Measurements from ENCODE around the gene SVIL.
"Not testable (repeated sequence)": the region's sequence is repeated elsewhere in the genome, so short reads cannot be mapped to it uniquely, and the experiment has no call there.

The SVIL gene

GRCh38 chr10:29555091-29555745, 79.6 kb downstream of the SVIL start:
- DNase-seq (ENCODE audit: low read depth): no peak
- H3K4me3 ChIP-seq (ENCODE audit: low read depth, low read length): no peak overlapping the region
- no peak for TF ChIP-seq CTCF (IDR thresholded peaks at IDR 0.05; ENCODE audit: low read depth, low read length, missing control alignments)

- DNase-seq (ENCODE audit: low read depth): no peak
- no peak overlapping the region for H3K4me3 ChIP-seq (ENCODE audit: low read depth, low read length)
- TF ChIP-seq CTCF (IDR thresholded peaks at IDR 0.05; ENCODE audit: low read depth, low read length, missing control alignments): no peak
Observed at GRCh38 chr10:29554660-29555059, 80.1 kb downstream of the SVIL start.

- DNase-seq (ENCODE audit: low read depth): no peak
- no peak for TF ChIP-seq CTCF (IDR thresholded peaks at IDR 0.05; ENCODE audit: low read depth, low read length, missing control alignments)
- no peak overlapping the region for H3K4me3 ChIP-seq (ENCODE audit: low read depth, low read length)
Observed at GRCh38 chr10:29553544-29554250, 81.1 kb downstream of the SVIL start.

DNA sequence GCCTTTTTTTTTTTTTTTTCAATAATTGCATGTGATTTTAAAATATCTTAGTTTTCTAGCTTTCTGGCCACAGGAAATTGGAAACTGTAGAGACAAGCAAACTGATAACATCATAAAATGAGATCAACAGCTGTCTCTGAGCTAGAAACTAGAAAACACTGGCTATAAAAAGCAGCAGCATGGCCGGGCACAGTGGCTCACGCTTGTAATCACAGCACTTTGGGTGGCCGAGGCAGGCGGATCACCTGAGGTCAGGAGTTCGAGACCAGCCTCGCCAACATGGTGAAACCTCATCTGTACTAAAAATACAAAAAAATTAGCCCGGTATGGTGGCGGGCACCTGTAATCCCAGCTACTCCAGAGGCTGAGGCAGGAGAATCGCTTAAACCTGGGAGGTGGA, 81.7 kb downstream of the SVIL start:
- DNase-seq (ENCODE audit: low read depth): not testable (repeated sequence)

GRCh38 chr10:29549493-29549892, 85.3 kb downstream of the SVIL start:
- DNase-seq (ENCODE audit: low read depth); H3K4me3 ChIP-seq (ENCODE audit: low read depth, low read length): not testable (repeated sequence)

More for the DNA sequence above, 81.7 kb downstream of the SVIL start:
- not testable (repeated sequence) for H3K4me3 ChIP-seq (ENCODE audit: low read depth, low read length)

- TF ChIP-seq CTCF (IDR thresholded peaks at IDR 0.05; ENCODE audit: low read depth, low read length, missing control alignments): no peak
- H3K4me3 ChIP-seq (ENCODE audit: low read depth, low read length): no peak overlapping the region
- no peak for DNase-seq (ENCODE audit: low read depth)
Observed at GRCh38 chr10:29546773-29547313, 87.9 kb downstream of the SVIL start.

DNA sequence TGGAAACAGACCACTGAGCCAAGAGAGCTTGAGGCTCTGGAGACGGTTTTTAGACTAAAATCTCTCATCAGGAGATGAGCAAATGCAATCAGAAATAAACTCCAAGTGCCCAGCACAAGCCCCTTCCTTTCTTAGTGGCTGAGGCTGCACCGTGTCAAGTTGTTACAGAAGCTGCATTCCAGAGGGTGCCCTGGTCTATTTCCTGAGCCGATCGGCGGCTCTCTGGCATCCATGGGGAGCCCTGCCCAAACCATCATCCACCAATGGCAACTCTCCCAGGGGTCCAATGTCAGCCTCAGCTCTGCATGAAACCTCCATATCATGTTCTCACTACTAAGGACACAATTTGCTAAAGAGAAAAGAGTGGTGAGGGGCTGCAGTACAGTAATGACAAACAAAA, 89.6 kb downstream of the SVIL start:
- H3K4me3 ChIP-seq (ENCODE audit: low read depth, low read length): no peak overlapping the region
- DNase-seq (ENCODE audit: low read depth): no peak
- TF ChIP-seq CTCF (IDR thresholded peaks at IDR 0.05; ENCODE audit: low read depth, low read length, missing control alignments): no peak

DNA sequence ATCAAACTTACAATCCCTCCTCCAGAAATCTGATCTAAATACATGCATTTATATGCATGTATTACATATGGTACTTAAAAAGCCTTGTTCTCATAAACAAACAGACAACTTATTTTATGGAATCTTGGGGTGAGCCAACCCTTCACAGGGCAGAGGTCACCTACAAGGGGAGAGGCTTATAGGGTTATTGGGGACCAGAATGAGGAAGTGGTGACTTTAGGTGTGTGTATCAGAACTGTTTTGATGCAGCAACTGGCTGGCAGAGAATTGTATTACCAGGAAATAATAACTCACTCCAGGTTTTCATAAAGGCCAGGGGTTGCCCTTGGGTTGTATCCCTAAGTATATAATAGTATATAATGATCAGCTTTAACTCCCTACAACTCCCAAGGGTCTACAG, 91.1 kb downstream of the SVIL start:
- H3K4me3 ChIP-seq (ENCODE audit: low read depth, low read length): no peak overlapping the region
- TF ChIP-seq CTCF (IDR thresholded peaks at IDR 0.05; ENCODE audit: low read depth, low read length, missing control alignments): no peak
- no peak for DNase-seq (ENCODE audit: low read depth)
